ENCODE results near the gene SERGEF.

DNA sequence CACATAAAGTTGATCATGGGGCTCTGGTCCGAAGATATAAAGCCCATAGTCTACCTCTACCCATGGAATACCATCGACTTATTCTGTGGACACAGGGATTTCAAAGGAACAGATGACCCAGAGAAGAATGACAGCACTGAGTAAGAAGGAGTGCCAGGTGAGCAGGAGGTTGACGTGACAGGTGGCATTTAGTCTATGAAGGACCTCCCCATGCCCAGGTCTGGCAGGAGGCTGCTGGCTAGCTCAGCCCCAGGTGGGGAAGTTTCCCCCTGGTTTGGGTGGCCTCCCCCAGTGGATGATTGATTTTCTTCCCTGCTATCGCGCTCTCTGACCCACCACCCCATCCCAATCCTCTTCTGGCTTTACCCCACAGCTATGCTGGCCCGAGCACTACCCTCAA, 239.2 kb downstream of the SERGEF start:
- no peak for TF ChIP-seq SP1 (IDR thresholded peaks at IDR 0.05)
- TF ChIP-seq CTCF (IDR thresholded peaks at IDR 0.05; ENCODE audit: low read depth, low read length, missing input control) = no peak
- no peak for TF ChIP-seq TAF1 (conservative IDR thresholded peaks at IDR 0.05)
- TF ChIP-seq, protein P1, sequence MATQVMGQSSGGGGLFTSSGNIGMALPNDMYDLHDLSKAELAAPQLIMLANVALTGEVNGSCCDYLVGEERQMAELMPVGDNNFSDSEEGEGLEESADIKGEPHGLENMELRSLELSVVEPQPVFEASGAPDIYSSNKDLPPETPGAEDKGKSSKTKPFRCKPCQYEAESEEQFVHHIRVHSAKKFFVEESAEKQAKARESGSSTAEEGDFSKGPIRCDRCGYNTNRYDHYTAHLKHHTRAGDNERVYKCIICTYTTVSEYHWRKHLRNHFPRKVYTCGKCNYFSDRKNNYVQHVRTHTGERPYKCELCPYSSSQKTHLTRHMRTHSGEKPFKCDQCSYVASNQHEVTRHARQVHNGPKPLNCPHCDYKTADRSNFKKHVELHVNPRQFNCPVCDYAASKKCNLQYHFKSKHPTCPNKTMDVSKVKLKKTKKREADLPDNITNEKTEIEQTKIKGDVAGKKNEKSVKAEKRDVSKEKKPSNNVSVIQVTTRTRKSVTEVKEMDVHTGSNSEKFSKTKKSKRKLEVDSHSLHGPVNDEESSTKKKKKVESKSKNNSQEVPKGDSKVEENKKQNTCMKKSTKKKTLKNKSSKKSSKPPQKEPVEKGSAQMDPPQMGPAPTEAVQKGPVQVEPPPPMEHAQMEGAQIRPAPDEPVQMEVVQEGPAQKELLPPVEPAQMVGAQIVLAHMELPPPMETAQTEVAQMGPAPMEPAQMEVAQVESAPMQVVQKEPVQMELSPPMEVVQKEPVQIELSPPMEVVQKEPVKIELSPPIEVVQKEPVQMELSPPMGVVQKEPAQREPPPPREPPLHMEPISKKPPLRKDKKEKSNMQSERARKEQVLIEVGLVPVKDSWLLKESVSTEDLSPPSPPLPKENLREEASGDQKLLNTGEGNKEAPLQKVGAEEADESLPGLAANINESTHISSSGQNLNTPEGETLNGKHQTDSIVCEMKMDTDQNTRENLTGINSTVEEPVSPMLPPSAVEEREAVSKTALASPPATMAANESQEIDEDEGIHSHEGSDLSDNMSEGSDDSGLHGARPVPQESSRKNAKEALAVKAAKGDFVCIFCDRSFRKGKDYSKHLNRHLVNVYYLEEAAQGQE (IDR thresholded peaks at IDR 0.05) = no peak
- no peak for TF ChIP-seq EGR1 (IDR thresholded peaks at IDR 0.05; ENCODE audit: low read depth in 2 of 2)
